ENCODE data around the gene CFAP73.

Gene CFAP73

DNA sequence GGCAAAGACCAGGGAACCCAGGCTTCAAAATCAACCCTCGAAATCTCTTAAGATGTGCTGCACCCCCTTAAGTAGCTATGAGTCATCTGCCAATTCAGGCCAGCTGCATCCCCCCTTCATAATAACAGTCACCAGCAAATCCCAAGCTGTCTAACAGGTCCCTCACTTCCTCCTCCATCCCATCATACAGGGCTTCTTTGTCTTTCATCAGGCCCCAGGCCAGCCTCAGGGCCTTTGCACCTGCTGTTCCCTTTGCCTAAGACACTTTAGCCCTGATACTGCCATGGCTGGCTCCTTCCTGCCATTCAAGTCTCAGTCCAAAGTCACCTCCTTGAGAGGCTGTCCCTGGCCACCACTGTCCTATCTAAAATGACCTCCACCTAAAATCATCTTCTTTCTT is 18.0 kb upstream of the CFAP73 start:
- no peaks in the 10 kb centered on the region for H3K27me3 ChIP-seq (ENCODE audit: low read length)
- no peak overlapping the region for H3K4me3 ChIP-seq (ENCODE audit: insufficient read depth, low read length, poor library complexity, severe bottlenecking)
- 0 out of 2 replicates have a peak, but pooled peaks cover 3% of the 10 kb centered on the region for H3K36me3 ChIP-seq (ENCODE audit: low read length)
- peak overlapping the region; percentile 87 for H3K27ac ChIP-seq (ENCODE audit: low read depth, low read length)
- H3K9ac ChIP-seq (ENCODE audit: low read length) = peak overlapping the region; percentile 60; the same call in 1 of the 2 replicates
- H3F3A ChIP-seq (ENCODE audit: insufficient read depth) = peaks cover 35% of the 10 kb centered on the region
- TF ChIP-seq EZH2phosphoT487 (conservative IDR thresholded peaks at IDR 0.05; ENCODE audit: low read length) (no peak), CTCF (IDR thresholded peaks at IDR 0.05; ENCODE audit: insufficient read depth, low read length, poor library complexity, severe bottlenecking) (no peak)
- H3K9me3 ChIP-seq (ENCODE audit: insufficient read depth, low read length) = no peaks in the 10 kb centered on the region
- peaks cover 54% of the 10 kb centered on the region for H3K79me2 ChIP-seq (ENCODE audit: insufficient read depth, low read length)
- H3K9me2 ChIP-seq (replicated peaks; ENCODE audit: insufficient read depth, low read length) = no peaks in the 10 kb centered on the region
- peak overlapping the region; percentile 66 for H3K4me2 ChIP-seq (ENCODE audit: low read depth, low read length, poor library complexity, severe bottlenecking)
- H2AFZ ChIP-seq (ENCODE audit: low read depth, low read length, severe bottlenecking) = no peak overlapping the region
- H4K20me1 ChIP-seq (ENCODE audit: low read depth, low read length) = peaks cover 4% of the 10 kb centered on the region; the same call in 1 of the 2 replicates

- Histone ChIP-seq H3K4me2 (ENCODE audit: low read depth, low read length, poor library complexity, severe bottlenecking) (peak overlapping the region; percentile 81), H3K4me3 (ENCODE audit: insufficient read depth, low read length, poor library complexity, severe bottlenecking) (no peak overlapping the region)
Observed at GRCh38 chr12:113133036-113133435, 16.5 kb upstream of the CFAP73 start.

GRCh38 chr12:113133666-113134065 is 15.9 kb upstream of the CFAP73 start:
- peak overlapping the region; percentile 68 for H3K27ac ChIP-seq (ENCODE audit: low read depth, low read length)
- peaks cover 4% of the 10 kb centered on the region; the same call in 1 of the 2 replicates for H4K20me1 ChIP-seq (ENCODE audit: low read depth, low read length)
- H3K4me2 ChIP-seq (ENCODE audit: low read depth, low read length, poor library complexity, severe bottlenecking) = peak overlapping the region; percentile 81
- H3K27me3 ChIP-seq (ENCODE audit: low read length) = no peaks in the 10 kb centered on the region
- no peak for TF ChIP-seq CTCF (IDR thresholded peaks at IDR 0.05; ENCODE audit: insufficient read depth, low read length, poor library complexity, severe bottlenecking)
- no peak for TF ChIP-seq EZH2phosphoT487 (conservative IDR thresholded peaks at IDR 0.05; ENCODE audit: low read length)
- peaks cover 51% of the 10 kb centered on the region for H3K79me2 ChIP-seq (ENCODE audit: insufficient read depth, low read length)
- H3K36me3 ChIP-seq (ENCODE audit: low read length) = 0 out of 2 replicates have a peak, but pooled peaks cover 3% of the 10 kb centered on the region
- H2AFZ ChIP-seq (ENCODE audit: low read depth, low read length, severe bottlenecking) = no peak overlapping the region
- no peaks in the 10 kb centered on the region for H3K9me2 ChIP-seq (replicated peaks; ENCODE audit: insufficient read depth, low read length)
- H3K4me3 ChIP-seq (ENCODE audit: insufficient read depth, low read length, poor library complexity, severe bottlenecking) = peak overlapping the region; percentile 98
- peak overlapping the region; percentile 96 for H3K9ac ChIP-seq (ENCODE audit: low read length)
- no peaks in the 10 kb centered on the region for H3K9me3 ChIP-seq (ENCODE audit: insufficient read depth, low read length)
- peaks cover 35% of the 10 kb centered on the region for H3F3A ChIP-seq (ENCODE audit: insufficient read depth)

More at GRCh38 chr12:113133036-113133435, 16.5 kb upstream of the CFAP73 start:
- Histone ChIP-seq H3F3A (ENCODE audit: insufficient read depth) (peaks cover 35% of the 10 kb centered on the region), H3K9me3 (ENCODE audit: insufficient read depth, low read length) (no peaks in the 10 kb centered on the region), H3K9me2 (replicated peaks; ENCODE audit: insufficient read depth, low read length) (no peaks in the 10 kb centered on the region), H3K36me3 (ENCODE audit: low read length) (0 out of 2 replicates have a peak, but pooled peaks cover 3% of the 10 kb centered on the region), H3K79me2 (ENCODE audit: insufficient read depth, low read length) (peaks cover 54% of the 10 kb centered on the region), H3K9ac (ENCODE audit: low read length) (no peak overlapping the region), H4K20me1 (ENCODE audit: low read depth, low read length) (peaks cover 4% of the 10 kb centered on the region; the same call in 1 of the 2 replicates), H2AFZ (ENCODE audit: low read depth, low read length, severe bottlenecking) (no peak overlapping the region), H3K27me3 (ENCODE audit: low read length) (no peaks in the 10 kb centered on the region), H3K27ac (ENCODE audit: low read depth, low read length) (peak overlapping the region; percentile 68)
- no peak for TF ChIP-seq EZH2phosphoT487 (conservative IDR thresholded peaks at IDR 0.05; ENCODE audit: low read length)
- TF ChIP-seq CTCF (IDR thresholded peaks at IDR 0.05; ENCODE audit: insufficient read depth, low read length, poor library complexity, severe bottlenecking) = no peak

Measured in SU-DHL-6 (cell line).